Measurements from ENCODE around the gene SLC44A1.

SLC44A1 gene

GRCh38 chr9:105396901-105397300 is 152.4 kb downstream of the SLC44A1 start:
- DNase-seq: no peak

- no peak for DNase-seq
These were observed 154.7 kb downstream of the SLC44A1 start for GRCh38 chr9:105399117-105399516.

- DNase-seq: no peak
These were observed 157.2 kb downstream of the SLC44A1 start for GRCh38 chr9:105401651-105402050.

GRCh38 chr9:105403552-105404248 is 159.2 kb downstream of the SLC44A1 start:
- no peak for DNase-seq

- DNase-seq: peak; percentile 28 to 32
These were observed 161.2 kb downstream of the SLC44A1 start for GRCh38 chr9:105405514-105406131.

GRCh38 chr9:105406369-105406768 is 161.9 kb downstream of the SLC44A1 start:
- DNase-seq: no peak

- no peak for DNase-seq
These were observed 169.1 kb downstream of the SLC44A1 start for GRCh38 chr9:105413525-105413924.

- peak; percentile 49 to 68 for DNase-seq
These were observed 170.7 kb downstream of the SLC44A1 start for GRCh38 chr9:105414947-105415661.

GRCh38 chr9:105415662-105415980 is 171.2 kb downstream of the SLC44A1 start:
- no peak for DNase-seq

- no peak for DNase-seq
These were observed 172.4 kb downstream of the SLC44A1 start for GRCh38 chr9:105416840-105417239.

- no peak for DNase-seq
These were observed 174.4 kb downstream of the SLC44A1 start for GRCh38 chr9:105418588-105419500.

GRCh38 chr9:105419816-105420597 is 175.6 kb downstream of the SLC44A1 start:
- DNase-seq: no peak

- DNase-seq: no peak
These were observed 176.7 kb downstream of the SLC44A1 start for GRCh38 chr9:105421154-105421553.

- no peak for DNase-seq
These were observed 177.4 kb downstream of the SLC44A1 start for GRCh38 chr9:105421864-105422263.

- DNase-seq: no peak
These were observed 181.5 kb downstream of the SLC44A1 start for GRCh38 chr9:105425816-105426433.

- no peak for DNase-seq
These were observed 182.2 kb downstream of the SLC44A1 start for GRCh38 chr9:105426657-105427056.

- DNase-seq: no peak
These were observed 187.2 kb downstream of the SLC44A1 start for GRCh38 chr9:105431424-105432246.

- no peak for DNase-seq
These were observed 187.9 kb downstream of the SLC44A1 start for GRCh38 chr9:105432247-105432842.

- no peak for DNase-seq
These were observed 191.0 kb downstream of the SLC44A1 start for GRCh38 chr9:105435453-105435852.

GRCh38 chr9:105436783-105437182 is 192.3 kb downstream of the SLC44A1 start:
- DNase-seq: no peak

Data from activated CD4-positive, alpha-beta T cell treated with anti-CD3 and anti-CD28 coated beads for 4 hours (primary cell).